IMR-90 (cell line): ENCODE measurements around the gene MPIG6B. TPM values are rescaled to one million over a fixed set of nuclear protein-coding genes. Genes with fewer than 3 reads are reported as not detected.

Experiments used
- ATAC-seq: fragments of 200-7000 bp; cut with Tn5 transposase; 2 replicates; pipeline ENCODE4 v1.9.1; 2020; ENCODE audit warnings: low read depth, mild to moderate bottlenecking, moderate library complexity
- Bru-seq: library from RNA; stranded (reverse); fragments of 400-500 nt; gene quantifications from one replicate; lab custom pipeline; 2021; lab: Mats Ljungman, UMichigan
- BruChase-seq, 2 experiments: library from RNA; stranded (reverse); fragments of 400-500 nt; gene quantifications; one replicate each; lab custom pipeline; 2021; lab: Mats Ljungman, UMichigan
- BruUV-seq: library from RNA; stranded (reverse); fragments of 400-500 nt; replicated peaks from 2 replicates; lab custom pipeline; 2021; lab: Mats Ljungman, UMichigan
- CTCF ChIA-PET: fragments of 300-600 bp; formaldehyde crosslinking; extraction: SDS; loops from one replicate; lab custom pipeline; 2021; ENCODE audit warnings: antibody characterized with exemption; lab: Yijun Ruan, JAX
- POLR2A ChIA-PET: fragments of 300-600 bp; sonication (Branson Sonifier 250); formaldehyde crosslinking; loops from one replicate; lab custom pipeline; 2022; ENCODE audit warnings: antibody characterized with exemption; ENCODE audit not compliant: unreplicated experiment; lab: Charles Lee
- DNase-seq: peaks from one replicate; pipeline ENCODE4 v3.0.0; 2013
- H2AFZ ChIP-seq: replicated peaks from 2 replicates; pipeline ENCODE3; 2013; ENCODE audit warnings: low read length, mild to moderate bottlenecking; ENCODE audit not compliant: poor library complexity
- H2AK5ac ChIP-seq: 2 replicates; pipeline ENCODE4 v1.6.1; 2013; ENCODE audit warnings: low read depth, low read length, inconsistent platforms
- H2AK9ac ChIP-seq: replicated peaks from 2 replicates; pipeline ENCODE3; 2013; ENCODE audit warnings: mild to moderate bottlenecking, low read depth, low read length, moderate library complexity; ENCODE audit not compliant: poor library complexity
- H2BK120ac ChIP-seq: 2 replicates; pipeline ENCODE4 v1.6.1; 2013; ENCODE audit warnings: low read depth, low read length, inconsistent platforms
- H2BK15ac ChIP-seq: 3 replicates; pipeline ENCODE4 v1.6.1; 2013; ENCODE audit warnings: low read depth, low read length, inconsistent platforms
- H2BK20ac ChIP-seq: 2 replicates; pipeline ENCODE4 v1.6.1; 2013; ENCODE audit warnings: low read depth, mild to moderate bottlenecking, inconsistent platforms, low read length, moderate library complexity
- H2BK5ac ChIP-seq: 2 replicates; pipeline ENCODE4 v1.6.1; 2013; ENCODE audit warnings: mild to moderate bottlenecking, low read depth, low read length, inconsistent platforms; ENCODE audit not compliant: poor library complexity, severe bottlenecking
- H3K14ac ChIP-seq: replicated peaks from 2 replicates; pipeline ENCODE4 v1.6.1; 2013; ENCODE audit warnings: low read depth, low read length, inconsistent platforms
- H3K18ac ChIP-seq: 2 replicates; pipeline ENCODE4 v1.6.1; 2013; ENCODE audit warnings: low read depth, low read length, control low read depth
- H3K23ac ChIP-seq: 2 replicates; pipeline ENCODE4 v1.6.1; 2013; ENCODE audit warnings: low read depth, low read length, inconsistent platforms
- H3K27ac ChIP-seq: 2 replicates; pipeline ENCODE4 v1.5.1; 2013; ENCODE audit warnings: mild to moderate bottlenecking, control low read depth, low read length; ENCODE audit not compliant: insufficient read depth
- H3K27me3 ChIP-seq: 2 replicates; pipeline ENCODE4 v1.6.1; 2013; ENCODE audit warnings: low read length; ENCODE audit not compliant: control insufficient read depth, insufficient read depth
- H3K36me3 ChIP-seq: 2 replicates; pipeline ENCODE4 v1.6.1; 2013; ENCODE audit warnings: low read length, mixed read lengths; ENCODE audit not compliant: control insufficient read depth, insufficient read depth
- H3K4ac ChIP-seq: 2 replicates; pipeline ENCODE4 v1.6.1; 2013; ENCODE audit warnings: low read depth, low read length, inconsistent platforms
- H3K4me1 ChIP-seq: 2 replicates; pipeline ENCODE4 v1.6.1; 2013; ENCODE audit warnings: low read length, mixed read lengths; ENCODE audit not compliant: control insufficient read depth, insufficient read depth
- H3K4me2 ChIP-seq: 2 replicates; pipeline ENCODE4 v1.6.1; 2013; ENCODE audit warnings: low read depth, mild to moderate bottlenecking, control low read depth, low read length, moderate library complexity
- H3K4me3 ChIP-seq: 2 replicates; pipeline ENCODE4 v1.5.1; 2013; ENCODE audit warnings: low read depth, mild to moderate bottlenecking, control low read depth, low read length, moderate library complexity; ENCODE audit not compliant: insufficient read depth
- H3K56ac ChIP-seq: 2 replicates; pipeline ENCODE4 v1.6.1; 2013; ENCODE audit warnings: low read length, inconsistent platforms; ENCODE audit not compliant: insufficient read depth; ENCODE audit errors: extremely low read depth
- H3K79me1 ChIP-seq, 2 experiments: 2 replicates each; pipeline ENCODE4 v1.6.1; 2013; ENCODE audit warnings: low read length in 2 of 2, inconsistent platforms in 1 of 2, low read depth in 1 of 2
- H3K9ac ChIP-seq: 2 replicates; pipeline ENCODE4 v1.6.1; 2013; ENCODE audit warnings: low read depth, low read length, control low read depth
- H3K9me1 ChIP-seq: 2 replicates; pipeline ENCODE4 v1.6.1; 2013; ENCODE audit warnings: low read length, inconsistent platforms; ENCODE audit not compliant: insufficient read depth
- H3K9me3 ChIP-seq: 2 replicates; pipeline ENCODE4 v1.6.1; 2013; ENCODE audit warnings: low read length; ENCODE audit not compliant: control insufficient read depth, insufficient read depth
- H4K20me1 ChIP-seq: 2 replicates; pipeline ENCODE4 v1.6.1; 2013; ENCODE audit warnings: low read length, inconsistent platforms; ENCODE audit not compliant: insufficient read depth
- H4K5ac ChIP-seq: 2 replicates; pipeline ENCODE4 v1.6.1; 2013; ENCODE audit warnings: mild to moderate bottlenecking, low read depth, low read length, control low read depth
- H4K8ac ChIP-seq, 2 experiments: 2 replicates each; pipeline ENCODE4 v1.6.1; 2013; ENCODE audit warnings: low read depth in 2 of 2, low read length in 2 of 2, control low read depth in 1 of 2, inconsistent platforms in 1 of 2
- H4K91ac ChIP-seq: 2 replicates; pipeline ENCODE4 v1.6.1; 2013; ENCODE audit warnings: low read depth, low read length, inconsistent platforms; ENCODE audit not compliant: insufficient read depth
- CTCF ChIP-seq: conservative IDR thresholded peaks from 2 replicates; pipeline ENCODE4 v1.5.1; 2012; ENCODE audit warnings: mild to moderate bottlenecking, low read depth, low read length, improper control_type of control experiment
- ELK1 ChIP-seq: fragments of 150-350 bp; IDR thresholded peaks from 2 replicates; pipeline ENCODE4 v1.6.1; 2016; ENCODE audit warnings: low read depth, mild to moderate bottlenecking, low read length, moderate library complexity, borderline replicate concordance
- WGBS, 2 experiments: methylation state at CpG; one replicate each; pipeline versions ENCODE4 v1.1.5 to v1.1.7; 2013; ENCODE audit warnings: missing lambda C conversion rate in 2 of 2; ENCODE audit not compliant: insufficient read length in 1 of 2; ENCODE audit errors: extremely low coverage in 2 of 2; 5-methylcytosine and 5-hydroxymethylcytosine counted together
- dilution Hi-C: fragments of 300-500 bp; cut with HindIII; formaldehyde crosslinking; loops from one replicate; pipeline ENCODE4 v1.14.3; 2018; ENCODE audit warnings: low sequenced_read_pairs; ENCODE audit not compliant: unreplicated experiment
- in situ Hi-C: fragments of 300-500 bp; cut with MboI; formaldehyde crosslinking; loops from 3 replicates; pipeline ENCODE4 v1.14.3; 2019; ENCODE audit warnings: low sequenced_read_pairs, inconsistent platforms, mixed read lengths
- intact Hi-C: fragments of 100-400 bp; cut with micrococcal nuclease; formaldehyde crosslinking; loops from 2 replicates; pipeline ENCODE4 v1.10.0; 2022
- long read RNA-seq: library from polyadenylated mRNA; unstranded; transcript quantifications from one replicate; pipeline ENCODE4 v2.0.0, GENCODE V29; 2021; ENCODE audit not compliant: unreplicated experiment
- polyA plus RNA-seq, 3 experiments: library from polyadenylated mRNA; depleted of rRNA; stranded (reverse); fragments of >200 nt; gene quantifications; 2 replicates each; pipeline ENCODE4 v1.2.3, GENCODE V29; 2012; ENCODE audit warnings: low replicate concordance in 1 of 3
- total RNA-seq: library from RNA; depleted of rRNA; stranded (reverse); fragments of >200 nt; gene quantifications from 2 replicates; pipeline ENCODE4 v1.2.3, GENCODE V29; 2012; rRNA removed

The MPIG6B gene
- total RNA-seq = not detected in 2 replicates
- not detected in 2 replicates for polyA plus RNA-seq (2012; rRNA removed)
- polyA plus RNA-seq (2012; cell fraction: cytosol; rRNA removed) = not detected in 2 replicates
- 0.03 TPM in 1 of 2 replicates, not detected in the other for polyA plus RNA-seq (2012; cell fraction: nucleus; rRNA removed; ENCODE audit: low replicate concordance)
- not detected for Bru-seq, nascent RNA
- not detected for BruChase-seq, experiment 1, labeled RNA remaining after a 6-hour chase
- BruChase-seq, experiment 2, labeled RNA remaining after a 2-hour chase = not detected
- long read RNA-seq = 0 reads

- Histone ChIP-seq H3K9me1 (peaks cover 4% of the 10 kb centered on the region; the same call in 1 of the 2 replicates), H2BK5ac (no peak within 1 kb of the TSS), H3K9me3 (no peaks in the 10 kb centered on the region), H4K20me1 (no peaks in the 10 kb centered on the region), H3K79me1 (peaks cover 0 to 11% of the 10 kb centered on the region in 2 experiments; a peak in 2 of 4 replicates), H3K4me2 (no peak within 1 kb of the TSS), H4K5ac (no peak within 1 kb of the TSS), H3K36me3 (peaks cover 19% of the 10 kb centered on the region), H4K91ac (no peak within 1 kb of the TSS), H2AK9ac (peak within 1 kb of the TSS; percentile 1), H3K27ac (no peak within 1 kb of the TSS), H3K27me3 (no peaks in the 10 kb centered on the region; the same call in 1 of the 2 replicates), H3K4me3 (no peak within 1 kb of the TSS), H3K4ac (no peak within 1 kb of the TSS), H3K14ac (no peak within 1 kb of the TSS), H3K23ac (no peak within 1 kb of the TSS), H3K18ac (no peak within 1 kb of the TSS), H2AFZ (no peak within 1 kb of the TSS), H2BK20ac (no peak within 1 kb of the TSS), H4K8ac (no peak within 1 kb of the TSS), H3K9ac (no peak within 1 kb of the TSS), H3K4me1 (peaks cover 1% of the 10 kb centered on the region), H2BK120ac (no peak within 1 kb of the TSS), H2BK15ac (no peak within 1 kb of the TSS), H2AK5ac (no peak within 1 kb of the TSS), H3K56ac (no peak within 1 kb of the TSS)
- intact Hi-C loops (no loop called here), dilution Hi-C loops (no loop called here), in situ Hi-C loops (no loop called here)
- ATAC-seq (no peak), DNase-seq (no peak)
- WGBS, 2 experiments = 89% methylated on average over 13 of the region's 46 CpGs; no CpG with 5 or more reads in 1 of the 2 experiments
- CTCF ChIA-PET = no interaction called here
- BruUV-seq = no TSS peak
- POLR2A ChIA-PET = interaction anchor here (0.6 kb wide), 1 partner anchor 11 kb away, joined by 3 read pairs; no protein-coding TSS in a partner anchor
- TF ChIP-seq CTCF = no peak
- no peak for TF ChIP-seq ELK1
Observed at GRCh38 chr6:31723245-31723979, at the start of gene MPIG6B. MPIG6B (plus strand) TSS chr6:31723373; CDS start chr6:31723384, 11 bp downstream.
